GM19238 (cell line): ENCODE results near the gene CLSTN2.

Source experiments
- DNase-seq: peaks from one replicate; pipeline ENCODE4 v3.0.0; 2011; ENCODE audit warnings: low spot score; ENCODE audit not compliant: insufficient read length

CLSTN2 gene

DNA sequence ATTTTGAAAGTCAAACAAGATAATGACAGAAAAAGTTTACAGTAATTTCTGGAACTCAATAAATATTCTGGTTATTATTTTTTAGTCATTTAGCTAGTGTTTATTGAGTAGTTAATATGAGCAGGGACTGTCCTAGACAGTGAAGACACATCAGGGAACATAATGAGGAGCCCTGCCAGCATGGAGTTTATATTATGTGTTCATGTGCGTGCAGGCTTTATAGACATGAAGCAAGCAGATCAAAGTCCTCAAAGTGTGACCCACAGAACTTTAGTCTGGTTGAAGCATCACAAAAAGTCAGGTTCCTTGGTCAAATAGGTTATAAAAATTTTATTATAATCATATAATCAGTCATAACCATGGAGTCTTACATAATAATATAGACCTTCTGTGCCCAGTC, 289.3 kb downstream of the CLSTN2 start:
- DNase-seq = no peak

- DNase-seq = no peak
Observed at GRCh38 chr3:140225996-140226395, 291.0 kb downstream of the CLSTN2 start.

- DNase-seq = no peak
Observed at GRCh38 chr3:140233702-140234101, 298.7 kb downstream of the CLSTN2 start.

- DNase-seq = no peak
Observed at GRCh38 chr3:140234256-140234655, 299.3 kb downstream of the CLSTN2 start.

GRCh38 chr3:140236836-140237501, 302.0 kb downstream of the CLSTN2 start:
- no peak for DNase-seq

- no peak for DNase-seq
Observed at GRCh38 chr3:140238646-140239314, 303.8 kb downstream of the CLSTN2 start.

- DNase-seq = no peak
Observed at GRCh38 chr3:140242818-140243276, 307.9 kb downstream of the CLSTN2 start.

- no peak for DNase-seq
Observed at GRCh38 chr3:140243575-140243974, 308.6 kb downstream of the CLSTN2 start.

DNA sequence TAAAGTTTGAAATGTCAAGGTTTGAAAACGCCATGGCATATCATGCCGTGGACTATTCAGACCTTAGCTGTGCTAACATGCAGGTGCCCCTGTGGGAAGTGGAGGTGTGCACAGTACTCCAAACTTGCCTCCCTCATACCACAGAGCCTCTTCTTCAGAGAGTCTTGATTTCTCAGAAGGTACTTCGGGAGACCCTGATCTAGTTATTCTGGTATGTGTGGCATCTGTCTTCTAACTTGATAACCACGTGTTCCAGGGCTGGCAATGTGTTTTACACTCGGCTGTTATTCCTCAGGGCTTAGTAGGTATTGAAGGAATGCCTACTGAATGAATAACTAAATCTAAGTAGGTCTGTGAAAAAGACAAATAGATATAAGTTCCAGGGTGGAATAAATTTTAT, 309.9 kb downstream of the CLSTN2 start:
- DNase-seq = no peak

GRCh38 chr3:140246578-140246977, 311.6 kb downstream of the CLSTN2 start:
- no peak for DNase-seq

GRCh38 chr3:140247775-140248174, 312.8 kb downstream of the CLSTN2 start:
- no peak for DNase-seq

- no peak for DNase-seq
Observed at GRCh38 chr3:140249188-140249587, 314.2 kb downstream of the CLSTN2 start.

GRCh38 chr3:140250010-140250855, 315.2 kb downstream of the CLSTN2 start:
- DNase-seq = no peak

DNA sequence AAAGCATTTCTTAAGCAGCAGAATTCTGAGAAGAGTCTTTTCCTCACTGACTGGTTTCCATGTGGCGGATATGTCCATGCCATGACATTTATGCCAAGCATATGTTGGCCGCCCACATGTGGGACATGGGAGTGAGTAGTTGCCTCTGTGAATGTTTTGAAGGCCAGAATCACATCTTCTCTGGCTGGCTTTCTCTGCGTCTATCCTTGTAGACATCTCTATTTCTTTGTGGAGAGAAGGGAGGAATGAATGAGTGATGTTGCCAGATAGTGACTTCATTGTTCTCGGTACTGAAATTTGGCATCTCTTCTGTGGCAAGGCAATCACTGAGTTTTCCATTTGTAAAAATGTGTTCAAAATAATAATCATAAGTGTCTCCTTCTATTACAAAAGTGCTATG, 316.0 kb downstream of the CLSTN2 start:
- DNase-seq = no peak

GRCh38 chr3:140251678-140252077, 316.7 kb downstream of the CLSTN2 start:
- no peak for DNase-seq

DNA sequence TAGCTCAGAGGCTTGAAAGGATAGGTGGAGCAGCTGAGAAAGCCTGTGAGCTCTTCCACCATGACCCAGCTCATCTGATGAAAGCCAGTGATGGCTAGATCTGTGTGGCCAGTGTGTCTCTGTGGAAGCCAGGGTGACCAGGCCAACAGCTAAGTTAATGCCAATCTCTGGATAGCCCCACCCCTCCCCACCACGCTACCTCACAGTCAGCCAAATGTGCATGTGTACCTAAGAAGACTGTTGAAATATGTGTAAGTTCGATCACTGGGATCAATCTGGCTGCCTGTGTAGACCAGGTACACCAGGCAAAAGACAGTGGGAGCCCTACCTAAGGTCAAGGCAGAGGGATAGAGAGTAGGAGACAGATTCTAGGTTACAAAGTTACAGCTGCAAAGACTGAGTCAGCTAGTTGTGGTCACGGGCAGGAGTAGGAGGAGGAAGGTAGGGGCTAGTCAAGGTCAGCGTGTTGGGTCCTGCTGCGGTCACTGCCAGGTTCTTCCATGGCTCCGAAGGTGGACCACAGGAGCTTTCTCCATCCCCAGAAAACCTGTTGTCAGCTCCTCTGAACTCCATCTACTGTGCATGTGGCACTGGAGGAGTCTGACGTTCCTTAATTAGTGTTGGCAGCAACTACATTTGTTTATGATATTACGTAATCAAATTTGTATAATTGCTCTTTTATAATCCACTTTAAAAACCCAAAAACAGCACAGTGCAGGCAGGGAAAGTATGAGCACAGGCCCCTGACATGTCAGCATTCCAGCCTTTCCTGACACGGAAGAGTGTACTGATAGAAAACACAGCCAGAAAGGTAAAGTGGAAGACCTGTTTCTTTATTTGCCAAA, 318.0 kb downstream of the CLSTN2 start:
- DNase-seq = no peak

- no peak for DNase-seq
Observed at GRCh38 chr3:140258222-140258724, 323.3 kb downstream of the CLSTN2 start.

DNA sequence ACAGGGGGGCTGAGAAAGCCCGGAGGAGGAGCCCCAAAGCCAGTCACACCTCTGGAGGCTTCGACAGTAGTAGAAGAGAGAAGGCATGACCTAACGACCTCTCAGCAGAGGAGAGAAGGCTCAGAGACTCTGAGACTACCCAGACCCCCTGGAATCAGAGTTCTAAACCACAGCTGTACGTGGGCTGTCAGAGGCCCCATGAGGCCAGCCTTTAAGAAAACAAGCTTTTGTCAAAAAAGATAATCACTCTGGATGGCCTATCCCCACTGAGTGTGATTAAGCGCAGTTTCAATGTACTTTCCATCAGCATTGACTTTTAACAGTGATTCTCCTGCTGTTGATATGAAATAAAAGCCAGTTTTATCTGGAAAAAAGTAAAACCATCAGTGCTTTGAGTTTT, 330.3 kb downstream of the CLSTN2 start:
- no peak for DNase-seq

GRCh38 chr3:140268103-140268502, 333.1 kb downstream of the CLSTN2 start:
- DNase-seq = no peak

DNA sequence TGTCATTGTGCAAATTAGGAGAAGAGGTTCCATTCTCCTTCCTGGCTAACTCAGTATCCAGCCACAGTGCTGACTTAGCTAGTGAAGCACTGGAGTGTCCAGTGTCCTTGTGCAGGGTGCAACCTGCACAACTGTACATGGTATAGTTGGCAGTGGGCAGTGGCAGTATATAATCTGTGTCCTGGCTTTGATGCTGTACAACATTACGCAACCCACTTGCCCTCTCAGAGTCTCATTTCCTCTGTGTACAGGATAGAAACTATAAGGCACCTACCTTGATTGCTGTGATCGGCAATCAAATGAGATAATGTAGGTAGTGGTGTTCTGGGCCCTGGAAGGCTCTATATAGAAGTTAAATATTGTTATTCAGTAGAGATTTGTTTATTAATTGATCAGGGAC, 333.6 kb downstream of the CLSTN2 start:
- DNase-seq = no peak

DNA sequence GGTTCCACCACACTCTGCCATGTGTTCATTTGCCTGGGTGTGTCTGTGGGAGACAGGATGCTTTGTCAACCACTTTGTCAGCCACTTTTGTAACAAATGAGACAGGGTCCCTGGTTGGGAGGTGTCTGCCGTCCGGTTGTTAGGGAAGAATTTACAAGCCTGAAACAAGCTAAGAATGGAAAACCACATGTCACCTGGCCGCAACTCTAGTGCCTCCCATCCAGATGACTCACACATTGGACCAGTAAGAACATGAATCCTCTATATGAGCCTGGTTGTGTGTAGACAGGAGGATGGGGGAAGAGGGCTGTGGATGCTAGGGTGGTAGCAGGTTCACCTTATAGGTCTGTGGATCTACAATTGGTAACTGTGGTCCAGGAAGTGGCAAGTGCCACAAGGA, 335.3 kb downstream of the CLSTN2 start:
- DNase-seq = no peak
